GM19035 (cell line): ENCODE measurements around the gene PPP2R2C.

Experiments used
- ATAC-seq: cut with Tn5 transposase; IDR thresholded peaks from one replicate; pipeline ENCODE4 v1.9.1; 2021; ENCODE audit not compliant: unreplicated experiment

Gene PPP2R2C

DNA sequence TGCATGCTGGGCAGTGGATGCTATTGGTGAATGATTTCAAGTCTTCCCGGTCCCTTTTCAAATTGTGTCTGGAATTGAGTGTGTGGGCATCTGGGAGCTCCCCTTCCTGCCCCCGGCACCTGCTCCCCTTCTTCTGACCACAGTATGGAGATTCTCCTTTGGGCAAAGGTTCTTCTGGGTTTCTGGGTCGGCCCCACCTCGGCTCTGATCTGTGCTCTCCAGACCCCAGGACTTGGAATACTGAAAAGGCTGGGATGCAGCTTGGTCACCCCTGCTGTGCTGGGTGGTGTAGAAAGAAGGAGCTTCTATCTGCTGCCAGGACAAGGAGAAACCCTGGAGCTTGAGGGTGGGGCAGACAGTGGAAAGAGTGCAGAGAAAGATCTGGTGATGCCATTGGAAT is 124.0 kb downstream of the PPP2R2C start:
- no peak for ATAC-seq

DNA sequence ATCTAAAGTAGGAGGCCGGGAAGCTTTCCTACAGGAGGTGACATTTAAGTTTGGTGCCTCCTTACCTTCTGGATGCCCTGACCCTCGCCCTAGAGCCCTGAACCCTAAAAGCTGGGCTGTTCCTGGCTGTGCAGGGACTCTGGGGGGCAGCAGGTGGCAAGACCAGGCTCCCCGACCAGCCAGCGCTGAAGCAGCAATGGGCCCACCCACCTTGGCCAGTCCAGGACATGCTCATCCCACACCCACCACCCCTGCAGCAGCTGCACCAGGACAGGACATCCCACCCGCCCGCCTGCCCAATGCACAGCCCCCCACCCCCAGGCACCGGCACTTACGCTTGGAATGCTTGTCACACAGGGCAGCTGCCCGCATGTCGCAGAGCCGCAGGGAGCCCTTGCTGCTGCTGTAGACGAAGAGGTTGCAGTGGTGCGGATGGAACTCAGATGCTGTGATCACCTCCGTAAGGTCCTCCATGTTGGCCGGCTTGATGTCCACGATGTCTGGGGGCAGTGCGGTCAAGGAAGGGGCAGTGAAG is 124.8 kb downstream of the PPP2R2C start:
- ATAC-seq = no peak

DNA sequence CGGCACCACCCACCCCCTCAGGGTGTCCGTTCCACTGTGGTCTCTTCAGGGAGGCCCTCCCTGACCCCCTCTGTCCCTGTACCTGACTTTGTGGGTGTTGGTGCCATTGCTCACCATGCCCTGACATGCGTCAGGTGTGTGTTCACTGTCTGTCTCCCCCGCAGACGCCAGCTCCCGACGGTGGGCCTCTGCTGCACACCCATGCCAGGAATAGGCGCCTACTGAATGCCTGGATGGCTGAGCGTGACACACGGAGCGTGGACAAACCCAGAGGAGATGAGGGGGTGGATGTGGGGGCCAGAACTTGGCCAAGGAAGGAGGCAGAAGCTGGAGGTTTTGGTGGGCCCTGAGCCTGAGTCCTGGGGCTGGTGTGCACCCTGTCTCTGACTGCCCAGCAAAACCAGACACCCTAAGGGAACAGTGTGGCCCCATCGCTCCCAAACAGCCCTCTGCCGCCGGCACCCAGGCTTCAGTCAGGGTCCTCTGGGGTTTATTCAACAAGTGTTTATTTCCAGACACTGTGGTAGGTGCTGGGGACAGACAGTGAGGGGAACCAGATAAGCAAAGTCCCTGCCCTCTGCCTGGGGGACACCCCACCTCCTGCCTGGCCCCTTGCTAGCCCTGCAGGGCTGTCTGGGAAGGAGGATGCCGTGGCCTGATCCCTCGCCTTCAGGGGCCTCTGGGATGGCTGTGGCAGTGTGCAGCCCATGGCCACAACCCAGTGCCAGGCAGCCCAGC is 125.9 kb downstream of the PPP2R2C start:
- ATAC-seq = no peak

DNA sequence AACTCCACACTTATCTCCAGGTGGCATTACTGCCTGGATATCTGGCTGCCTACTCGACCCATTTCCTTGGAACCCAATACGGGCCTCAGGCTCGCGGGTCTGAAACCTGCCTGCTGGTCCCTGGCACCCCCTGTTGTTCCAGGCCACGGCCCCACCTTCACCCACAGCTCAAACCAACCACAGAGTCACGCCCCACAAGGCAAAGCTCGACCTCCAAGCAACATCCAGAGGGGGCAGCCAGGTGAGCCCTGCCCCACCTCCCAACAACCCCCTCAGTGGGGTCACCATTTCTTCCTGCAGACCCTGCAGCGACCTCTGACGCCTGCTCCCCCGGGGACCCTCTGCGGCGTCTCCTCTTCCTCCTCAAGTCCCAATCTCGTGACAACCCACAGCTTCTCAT is 126.5 kb downstream of the PPP2R2C start:
- no peak for ATAC-seq

DNA sequence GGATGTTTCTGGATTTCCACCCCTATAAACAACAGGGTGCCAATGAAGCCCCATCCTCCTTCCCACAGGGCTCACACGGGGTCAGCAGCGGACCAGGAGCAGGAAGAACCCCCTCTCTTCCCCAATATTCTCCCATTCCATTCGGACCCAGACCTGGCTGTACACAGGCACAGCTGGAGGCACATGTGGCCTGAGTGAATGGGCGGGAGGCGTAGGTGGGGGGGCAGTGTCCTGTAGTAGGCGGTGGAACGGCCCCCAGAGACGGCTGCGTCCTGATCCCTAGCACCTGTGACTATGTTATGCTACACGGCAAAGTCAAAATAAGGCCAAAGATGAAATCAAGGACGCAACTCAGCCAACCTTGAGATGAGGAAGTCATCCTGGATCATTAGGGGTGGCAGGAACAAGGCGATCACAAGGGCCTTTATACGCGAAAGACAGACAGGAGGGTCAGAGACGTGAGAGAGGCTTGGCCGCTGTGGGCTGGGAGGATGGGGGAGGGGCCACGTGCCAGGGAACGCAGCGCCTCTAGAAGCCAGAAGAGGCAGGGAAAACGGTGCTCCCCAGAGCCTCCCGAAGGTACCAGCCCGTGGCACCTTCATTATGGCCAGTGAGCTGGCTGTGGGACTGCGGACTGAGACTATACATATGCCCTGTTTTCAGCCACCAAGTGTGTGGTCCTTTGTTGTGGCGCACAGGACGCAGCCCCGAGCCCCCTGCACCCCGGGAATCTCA is 127.2 kb downstream of the PPP2R2C start:
- ATAC-seq = no peak

DNA sequence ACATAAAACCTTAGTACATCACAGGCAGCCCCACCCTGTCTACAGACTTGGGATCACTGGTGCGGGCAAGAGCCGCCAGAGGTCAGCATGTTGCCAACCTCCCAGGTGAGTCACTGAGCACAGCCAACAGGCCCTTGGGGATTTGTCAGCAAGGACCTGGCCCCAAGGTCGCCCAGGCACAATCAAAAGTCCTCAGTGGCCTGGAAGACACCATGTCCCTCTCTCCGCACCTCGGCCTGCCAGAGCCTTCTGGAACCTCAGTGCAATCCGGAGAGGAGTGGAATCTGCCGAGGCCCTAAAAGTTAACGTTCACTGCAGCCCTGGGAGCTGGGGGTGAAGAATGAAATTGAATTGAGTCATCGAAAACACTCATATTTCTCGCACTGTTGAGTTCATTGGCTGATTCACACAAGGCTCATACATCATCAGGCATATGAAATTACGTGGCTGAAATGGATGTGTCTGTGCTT is 128.4 kb downstream of the PPP2R2C start:
- ATAC-seq = no peak

DNA sequence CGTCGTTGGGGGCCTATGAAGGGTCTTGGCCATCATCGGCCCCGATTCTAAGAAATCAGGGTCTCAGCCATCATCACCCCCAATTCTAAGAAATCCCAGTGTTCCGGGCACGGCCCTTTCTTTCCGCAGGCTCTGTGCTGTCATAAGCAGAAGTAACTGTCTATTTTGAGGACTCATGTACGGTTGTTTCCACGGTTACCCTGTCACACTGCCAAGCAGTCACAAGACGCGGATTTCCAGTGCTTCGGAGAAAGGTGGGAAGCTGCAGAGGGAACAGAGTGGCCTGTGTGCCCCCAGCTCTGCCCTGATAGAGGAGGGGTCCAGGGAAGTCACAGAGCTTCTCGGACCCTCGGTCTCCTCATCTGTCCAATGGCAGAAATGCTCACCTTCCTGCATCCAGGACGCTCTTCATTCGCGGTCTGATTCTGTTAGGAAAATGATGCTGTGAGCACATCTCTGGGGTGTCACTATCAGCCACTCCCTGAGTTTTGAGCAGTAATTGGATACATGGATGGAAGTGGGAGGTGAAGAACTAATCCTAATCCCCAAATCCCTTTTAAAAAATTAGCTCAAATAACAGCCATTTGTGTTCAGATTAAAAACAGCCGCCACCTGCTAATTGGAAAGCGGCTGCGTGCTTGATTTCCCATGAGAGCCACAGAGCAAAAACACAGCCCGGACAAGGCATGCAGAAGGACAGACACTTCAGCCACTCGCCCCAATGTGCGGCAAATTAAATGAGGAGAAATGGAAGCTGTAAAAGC is 129.7 kb downstream of the PPP2R2C start:
- no peak for ATAC-seq

DNA sequence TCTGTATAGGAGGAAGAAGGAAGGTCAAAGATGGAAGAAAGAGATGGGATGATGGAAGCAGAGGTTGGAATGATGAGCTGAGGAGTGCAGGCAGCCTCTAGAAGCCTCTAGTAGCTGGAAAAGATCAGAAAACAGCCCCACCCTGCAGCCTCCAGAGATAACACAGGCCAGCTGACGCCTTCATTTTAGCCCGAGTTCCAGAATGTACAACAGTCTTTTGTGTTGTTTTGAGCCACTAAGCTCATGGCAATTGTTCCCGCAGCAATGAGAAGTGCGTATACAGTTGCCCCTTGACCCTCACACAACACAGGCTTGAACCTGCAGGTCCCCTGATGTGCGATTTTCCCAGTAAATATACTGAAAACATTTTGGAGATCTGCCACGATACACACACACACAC is 130.7 kb downstream of the PPP2R2C start:
- ATAC-seq = no peak

DNA sequence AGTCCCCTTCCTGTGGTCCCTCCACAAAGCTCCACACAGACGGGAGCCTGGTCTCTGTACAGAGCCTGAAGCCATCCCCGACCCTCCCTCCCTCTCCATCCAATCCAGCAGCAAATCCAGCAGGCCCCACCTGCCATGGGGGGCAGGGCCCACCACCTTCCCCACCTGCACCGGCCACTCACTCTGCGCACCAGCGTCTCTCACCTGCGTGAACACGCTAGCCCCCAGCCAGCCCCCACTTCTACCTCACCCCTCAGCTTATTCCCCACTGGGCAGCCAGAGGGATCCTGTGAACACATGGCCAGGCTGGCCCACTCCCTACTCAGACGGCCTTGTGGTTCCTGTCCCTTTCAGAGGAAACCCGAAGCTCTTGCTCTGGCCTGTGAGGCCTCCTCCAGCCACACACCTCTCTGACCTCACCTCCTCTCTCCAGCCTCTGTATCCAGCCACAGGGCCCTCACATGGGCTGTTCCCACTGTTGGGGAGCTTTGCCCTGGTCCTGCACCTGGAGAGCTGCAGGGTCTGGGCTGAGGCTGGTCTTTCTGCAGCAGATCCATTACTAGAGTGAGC is 131.9 kb downstream of the PPP2R2C start:
- no peak for ATAC-seq

DNA sequence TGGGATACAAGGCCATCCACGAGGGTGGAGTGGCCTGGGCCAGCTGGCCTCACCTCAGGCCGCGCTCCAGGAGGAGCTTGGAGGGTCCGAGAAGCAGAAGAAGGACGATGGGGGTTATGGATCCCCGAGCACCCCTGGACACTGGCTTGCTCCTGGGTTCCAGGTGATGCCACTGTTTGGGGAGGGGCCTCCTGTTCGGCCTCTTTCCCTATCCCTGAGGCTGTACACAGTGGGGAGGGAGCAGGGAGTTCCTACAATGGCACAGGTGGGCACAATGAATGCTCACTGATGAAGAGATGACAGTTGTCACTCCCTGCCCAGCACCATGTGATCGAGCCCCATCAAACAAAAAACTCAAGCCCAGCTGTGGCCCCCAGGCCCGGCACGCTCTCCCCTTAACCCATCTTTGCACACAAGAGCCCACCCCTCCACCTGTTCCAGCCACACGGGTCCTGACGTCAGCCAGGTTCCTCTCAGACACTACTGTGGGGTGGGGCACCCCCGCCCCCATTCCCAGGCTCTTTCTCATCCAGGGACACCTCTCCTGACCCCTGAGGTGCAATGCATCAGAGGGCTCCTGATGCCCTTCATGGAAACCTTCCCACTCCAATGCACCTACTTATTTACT is 132.5 kb downstream of the PPP2R2C start:
- no peak for ATAC-seq

DNA sequence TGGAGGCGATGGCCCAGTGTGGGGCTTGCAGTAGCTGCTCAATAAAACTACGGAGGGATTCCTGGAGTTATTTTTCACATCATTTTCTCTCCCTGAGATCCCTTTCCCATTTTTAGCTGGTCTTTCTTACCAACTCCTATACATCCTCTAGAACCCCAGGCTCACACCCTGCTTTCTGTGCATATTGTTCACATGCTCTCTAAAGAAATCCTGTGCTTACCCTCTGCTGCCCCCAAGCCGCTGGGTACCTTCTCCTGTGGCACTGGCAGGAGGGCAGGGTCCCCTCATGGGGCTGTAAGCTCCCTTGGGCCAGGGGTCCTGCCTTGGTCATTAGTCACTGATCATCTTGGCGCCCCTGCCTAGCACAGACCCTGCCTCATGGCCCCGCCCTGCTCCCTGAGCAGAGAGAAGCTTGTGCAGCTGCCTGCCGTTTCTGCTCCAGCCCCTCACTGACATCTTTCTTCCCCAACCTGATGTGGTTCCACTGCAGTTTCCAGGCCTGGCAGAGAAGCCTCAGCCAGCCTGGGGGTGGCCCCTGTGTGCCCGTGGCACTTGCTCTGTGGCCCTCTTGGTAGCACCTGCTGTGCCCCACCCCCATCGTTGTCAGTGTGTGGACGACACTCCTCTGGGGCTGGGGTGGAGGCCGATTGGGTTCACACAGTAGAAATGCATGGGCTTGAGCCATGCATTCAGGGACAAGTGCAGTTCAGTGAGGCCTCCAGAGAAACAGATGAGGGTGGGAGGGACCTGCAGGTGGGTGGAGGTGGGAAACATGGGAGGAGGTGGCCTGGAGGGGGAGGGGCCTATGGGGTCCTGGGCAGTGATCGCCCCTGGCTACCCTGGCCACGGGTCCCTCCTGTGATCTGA is 133.2 kb downstream of the PPP2R2C start:
- no peak for ATAC-seq

DNA sequence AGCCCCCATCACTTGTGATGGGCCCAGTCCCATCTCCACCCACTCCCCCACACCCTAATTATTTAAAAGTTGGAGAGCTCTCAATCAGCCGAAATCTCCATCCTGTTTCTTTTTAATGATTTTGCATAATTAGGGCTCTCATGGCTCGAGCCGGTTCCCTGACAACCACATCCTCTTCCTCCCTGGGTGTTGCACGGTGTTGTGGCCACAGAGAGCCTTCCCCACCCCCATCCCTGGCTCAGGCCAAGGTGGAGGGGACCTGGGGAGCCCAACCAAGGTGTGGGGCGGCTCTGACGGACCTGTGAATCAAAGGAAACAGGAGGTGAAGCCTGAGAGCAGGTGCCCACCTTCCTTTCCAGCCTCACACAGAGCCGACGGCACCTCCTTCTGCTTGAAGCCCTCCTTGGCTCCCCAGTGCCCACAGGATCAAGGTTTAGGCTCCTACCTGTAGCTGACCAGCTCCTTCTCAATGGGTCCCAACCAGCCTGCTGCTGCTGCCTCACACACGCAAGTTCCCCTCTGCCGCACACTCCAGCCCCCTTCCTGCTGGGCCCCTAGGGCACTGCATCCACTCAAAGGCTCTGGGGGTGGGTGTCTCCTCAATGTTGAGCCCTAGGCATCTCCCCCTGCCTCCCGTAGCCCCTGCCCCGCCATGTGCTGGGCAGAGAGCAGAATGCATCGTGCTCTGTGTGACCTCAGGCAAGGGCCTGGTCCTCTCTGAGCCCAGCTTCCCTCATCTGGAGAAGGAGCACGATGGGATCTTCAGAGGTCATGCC is 134.1 kb downstream of the PPP2R2C start:
- no peak for ATAC-seq

DNA sequence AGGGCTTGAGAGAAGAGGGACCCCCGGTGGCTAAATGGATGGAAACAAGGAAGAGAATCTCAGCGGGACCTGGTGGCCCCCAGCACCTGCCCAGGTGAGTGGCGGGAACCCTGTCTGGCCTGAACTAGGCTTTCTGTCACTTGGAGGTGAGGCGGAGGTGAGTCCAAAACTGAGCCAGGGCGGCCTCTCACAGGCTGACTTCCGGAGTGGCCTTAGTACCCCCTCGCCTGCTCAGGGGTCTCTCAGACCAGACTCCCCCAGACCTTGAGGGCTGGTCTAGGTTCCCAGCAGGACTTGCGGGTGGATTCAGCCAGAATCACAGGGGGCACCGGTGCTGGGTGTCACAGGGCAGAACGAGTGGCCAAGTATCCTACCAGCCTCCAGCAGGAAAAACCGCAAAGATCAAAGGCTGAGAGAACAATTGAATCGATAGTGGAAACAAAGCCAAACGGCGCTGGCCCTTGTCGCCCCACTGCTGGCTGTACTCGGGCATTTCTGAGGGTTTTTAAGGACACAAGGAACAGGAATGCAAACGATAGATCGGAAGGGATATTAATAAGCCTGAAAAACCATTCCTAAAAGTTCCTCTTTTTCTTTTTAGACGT is 135.0 kb downstream of the PPP2R2C start:
- no peak for ATAC-seq

DNA sequence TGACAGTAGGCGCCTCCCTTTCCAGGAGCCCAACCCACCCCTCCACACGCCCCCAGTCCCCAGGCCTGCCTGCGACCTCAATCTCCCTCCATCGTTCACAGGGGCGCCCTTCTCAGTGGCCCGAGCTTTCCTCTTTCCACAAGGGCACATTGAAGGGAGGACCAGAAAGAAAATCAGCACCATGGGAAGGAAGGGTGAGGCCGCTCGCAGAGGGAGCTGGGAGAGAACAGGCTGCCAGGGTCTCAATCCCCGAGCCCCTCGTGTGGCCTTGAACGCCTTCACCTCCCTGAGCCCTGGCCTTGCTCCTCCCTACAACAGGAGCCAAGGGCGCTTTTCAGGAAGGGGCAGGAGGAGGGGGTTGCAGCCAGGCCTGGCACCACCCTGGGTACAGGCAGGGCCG is 136.2 kb downstream of the PPP2R2C start:
- ATAC-seq = no peak

DNA sequence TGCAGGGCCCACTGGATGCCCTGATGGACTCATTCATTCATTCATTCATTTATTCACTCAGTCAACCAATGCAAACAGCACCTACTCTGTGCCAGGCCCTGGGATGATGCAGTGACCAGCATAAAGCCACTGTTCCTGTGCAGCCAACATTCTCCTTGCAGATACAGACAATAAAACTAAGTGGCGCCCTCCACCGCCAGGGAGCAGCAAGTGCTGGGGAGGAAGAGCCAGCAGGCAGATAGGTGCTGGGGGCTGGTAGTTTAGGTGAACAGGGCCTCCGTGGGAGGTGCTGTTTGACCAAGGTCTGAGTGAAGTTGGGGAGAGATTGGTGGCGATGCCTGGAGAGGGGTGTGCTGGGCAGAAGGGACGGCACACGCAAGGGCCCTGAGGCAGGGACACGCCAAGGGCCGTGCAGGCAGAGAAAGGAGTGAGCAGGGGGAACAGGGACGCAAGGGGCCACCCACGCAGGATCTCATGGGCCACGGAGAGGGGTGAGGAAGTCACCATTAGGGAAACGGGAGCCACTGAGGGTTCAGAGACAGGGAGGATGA is 137.3 kb downstream of the PPP2R2C start:
- no peak for ATAC-seq

DNA sequence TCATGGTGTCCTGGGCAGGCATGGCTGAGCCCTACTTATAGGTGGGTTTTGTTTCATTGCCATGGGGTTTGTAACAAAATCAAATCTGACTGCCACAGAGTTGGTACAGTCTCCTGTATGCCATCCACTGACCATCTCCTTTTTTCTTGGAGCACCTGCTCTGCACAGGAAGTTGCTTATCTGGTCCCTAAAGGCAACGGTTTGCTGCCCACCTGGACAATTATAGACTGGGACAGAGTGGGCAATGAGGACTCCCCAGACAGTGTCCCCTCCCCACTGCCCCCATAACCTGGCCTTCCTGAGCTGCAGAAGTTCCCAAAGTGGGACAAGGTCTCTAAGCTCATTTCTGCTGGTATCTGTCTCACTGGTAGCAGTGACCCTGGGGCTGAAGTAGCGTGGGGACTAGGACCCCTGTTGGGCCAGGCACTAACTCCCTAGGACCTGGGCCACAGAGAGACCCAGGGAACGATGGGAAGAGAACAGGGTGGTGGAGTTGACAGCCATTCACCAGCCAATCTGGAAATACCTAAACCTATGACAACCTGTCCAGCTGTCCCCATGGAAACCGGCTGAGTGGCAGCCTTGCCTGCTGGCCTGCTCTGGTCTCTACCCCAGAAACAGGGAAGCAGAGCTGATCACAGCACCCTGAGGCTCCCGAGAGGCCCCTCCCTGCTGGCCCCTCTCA is 138.1 kb downstream of the PPP2R2C start:
- no peak for ATAC-seq

DNA sequence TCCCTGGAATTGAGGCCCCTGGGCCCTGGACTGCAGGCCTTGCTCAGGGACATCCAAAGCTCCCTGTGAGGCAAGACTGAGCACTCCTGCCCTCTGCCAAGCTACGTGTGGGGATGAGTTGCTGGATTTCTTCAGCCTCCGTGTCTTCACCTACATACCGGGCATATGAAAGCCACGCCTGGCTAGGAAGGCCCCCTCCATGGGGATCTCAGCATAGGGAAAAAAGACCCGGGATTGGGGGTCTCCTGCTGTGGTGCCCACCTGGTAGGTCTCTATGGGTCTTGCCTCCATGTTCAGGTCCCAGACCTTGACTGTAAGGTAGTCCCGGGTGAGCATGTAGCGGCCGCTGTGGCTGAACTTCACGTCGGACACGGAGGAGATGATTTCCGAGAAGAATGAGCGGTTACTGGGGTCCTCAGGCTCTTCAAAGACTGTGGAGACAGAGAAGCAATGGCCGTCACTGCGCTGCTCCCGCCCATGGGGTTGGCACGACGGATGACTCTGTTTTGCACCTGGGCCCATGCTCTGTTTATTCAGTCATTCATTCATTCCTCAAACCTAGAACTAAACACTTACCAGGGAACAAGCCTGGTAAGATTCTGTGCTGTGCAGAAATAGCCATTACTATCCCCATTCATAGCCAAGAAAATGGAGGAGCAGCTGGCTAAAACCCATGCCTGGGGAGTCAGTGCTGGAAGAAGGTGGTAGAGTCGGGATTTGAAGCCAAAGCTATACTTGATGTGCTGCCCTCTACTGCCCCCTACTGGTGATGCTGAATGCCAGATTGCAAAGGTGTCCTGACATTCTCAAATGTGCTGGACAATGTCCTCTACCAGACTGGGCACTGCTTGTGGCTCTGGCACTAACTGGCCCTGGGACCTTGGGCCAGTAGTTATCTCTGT is 138.9 kb downstream of the PPP2R2C start:
- ATAC-seq = no peak
